GM19193 (cell line): ENCODE results near the gene KRT78.

Experiments used
- POLR2A ChIP-seq: IDR thresholded peaks from 4 replicates; pipeline ENCODE4 v1.6.1; 2011; ENCODE audit not compliant: insufficient read depth, insufficient read length; ENCODE audit errors: extremely low read depth

The KRT78 gene, protein sequence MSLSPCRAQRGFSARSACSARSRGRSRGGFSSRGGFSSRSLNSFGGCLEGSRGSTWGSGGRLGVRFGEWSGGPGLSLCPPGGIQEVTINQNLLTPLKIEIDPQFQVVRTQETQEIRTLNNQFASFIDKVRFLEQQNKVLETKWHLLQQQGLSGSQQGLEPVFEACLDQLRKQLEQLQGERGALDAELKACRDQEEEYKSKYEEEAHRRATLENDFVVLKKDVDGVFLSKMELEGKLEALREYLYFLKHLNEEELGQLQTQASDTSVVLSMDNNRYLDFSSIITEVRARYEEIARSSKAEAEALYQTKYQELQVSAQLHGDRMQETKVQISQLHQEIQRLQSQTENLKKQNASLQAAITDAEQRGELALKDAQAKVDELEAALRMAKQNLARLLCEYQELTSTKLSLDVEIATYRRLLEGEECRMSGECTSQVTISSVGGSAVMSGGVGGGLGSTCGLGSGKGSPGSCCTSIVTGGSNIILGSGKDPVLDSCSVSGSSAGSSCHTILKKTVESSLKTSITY

GRCh38 chr12:52848661-52849255 lies at the start of gene KRT78:
TSS of gene KRT78 (minus strand) at chr12:52848994. CDS start at chr12:52848930, 64 bp downstream.
- no peak for TF ChIP-seq POLR2A

DNA sequence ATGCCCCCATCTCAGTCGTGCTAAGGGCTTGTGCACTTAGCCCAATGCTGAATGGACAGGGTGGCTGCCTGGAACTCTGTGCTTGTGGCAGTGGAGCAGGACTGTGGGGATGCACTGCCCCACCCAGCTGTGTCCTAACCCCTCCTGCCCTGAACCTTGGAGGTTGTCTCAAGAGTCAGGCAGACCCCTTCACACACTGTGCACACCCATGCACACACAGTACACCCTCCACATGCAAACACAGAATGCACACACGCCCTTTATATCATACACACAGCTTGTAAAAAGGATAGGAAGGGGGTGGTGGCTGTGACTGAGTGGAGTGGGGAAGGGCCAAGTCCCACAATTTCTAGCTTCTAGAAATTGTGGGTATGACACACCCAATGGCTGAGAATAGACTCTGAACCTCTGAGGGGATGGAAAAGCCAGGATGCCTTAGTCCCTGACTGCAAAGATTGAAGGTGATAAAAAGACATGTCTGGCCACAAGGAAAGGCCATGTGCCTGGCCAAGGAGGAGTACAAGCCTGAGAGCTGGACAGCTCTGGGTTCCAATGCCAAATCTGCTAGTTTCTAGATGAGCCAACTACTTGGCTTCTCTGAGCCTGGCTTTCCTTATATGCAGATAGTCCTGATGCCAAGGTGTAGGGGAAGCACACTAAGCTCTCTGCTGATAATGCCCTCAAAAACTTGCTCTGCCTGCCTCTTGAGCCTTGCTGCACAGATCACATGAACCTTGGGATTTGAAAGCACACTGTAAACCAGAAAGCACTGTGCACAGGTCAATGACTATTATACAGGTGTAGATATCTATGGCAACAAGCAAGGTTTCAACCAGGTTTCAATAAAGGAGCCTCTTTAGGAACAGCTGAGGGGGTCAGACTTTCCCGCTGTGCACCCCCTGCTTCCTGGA lies 47.7 kb upstream of the KRT78 start:
- no peak for TF ChIP-seq POLR2A

DNA sequence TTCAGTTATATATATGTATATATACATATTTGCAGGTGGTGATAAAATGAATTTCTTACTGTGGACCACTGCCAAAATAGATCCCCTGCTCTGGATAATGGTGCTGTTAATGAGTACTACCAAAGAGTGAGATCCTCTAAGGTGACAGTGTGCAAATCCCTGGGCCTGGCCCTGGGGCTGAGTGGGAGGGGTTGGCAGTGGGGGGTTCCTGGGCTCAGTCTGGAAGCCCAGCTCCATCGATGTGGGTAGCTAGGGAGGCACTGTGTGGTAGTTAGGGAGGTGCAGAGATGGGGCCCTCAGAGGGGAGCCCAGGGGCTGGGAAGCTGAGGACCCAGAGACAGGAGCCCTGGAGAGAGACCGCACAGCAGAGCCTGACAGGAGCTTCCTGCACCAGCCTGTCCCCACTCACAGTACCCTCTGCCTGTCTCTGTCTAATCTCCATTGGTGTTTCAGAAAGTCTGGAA lies 47.0 kb upstream of the KRT78 start:
- no peak for TF ChIP-seq POLR2A

DNA sequence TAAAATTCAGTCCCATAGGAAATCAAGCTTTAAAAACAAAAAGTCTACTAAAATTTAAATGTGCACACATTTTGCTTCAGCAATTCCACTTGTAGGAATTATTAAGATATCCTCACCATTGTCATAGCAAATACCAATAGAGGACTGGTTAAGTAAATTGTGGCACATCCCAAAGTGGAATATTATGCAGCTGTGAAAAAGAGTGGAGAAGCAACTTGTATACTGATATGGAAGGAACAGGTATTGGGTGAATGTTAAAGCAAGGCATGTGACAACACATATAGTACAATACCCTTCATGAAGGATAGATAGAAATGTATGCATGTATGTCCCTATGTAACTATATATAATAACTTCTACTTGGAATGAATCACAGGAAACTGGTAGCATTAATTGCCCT lies 44.2 kb upstream of the KRT78 start:
- no peak for TF ChIP-seq POLR2A

- TF ChIP-seq POLR2A, result no peak
Measured at GRCh38 chr12:52892207-52892852, 43.5 kb upstream of the KRT78 start.

DNA sequence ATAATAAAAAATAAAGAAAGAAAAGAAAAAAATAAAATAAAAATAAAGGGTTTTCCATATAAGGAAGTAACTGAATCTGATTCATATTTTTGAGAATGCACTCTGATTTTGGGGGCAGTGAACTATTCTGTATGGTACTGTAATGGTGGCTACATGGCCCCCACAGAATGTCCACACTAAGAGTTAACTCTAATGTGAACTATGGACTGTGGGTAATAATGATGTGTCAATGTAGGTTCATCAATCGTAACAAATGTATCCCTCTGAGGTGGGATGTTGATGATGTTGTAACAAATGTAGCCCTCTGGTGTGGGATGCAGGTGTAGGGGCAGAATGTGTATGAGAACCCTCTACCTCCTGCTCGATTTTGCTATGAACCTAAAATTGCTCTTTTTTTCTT lies 42.2 kb upstream of the KRT78 start:
- no peak for TF ChIP-seq POLR2A

DNA sequence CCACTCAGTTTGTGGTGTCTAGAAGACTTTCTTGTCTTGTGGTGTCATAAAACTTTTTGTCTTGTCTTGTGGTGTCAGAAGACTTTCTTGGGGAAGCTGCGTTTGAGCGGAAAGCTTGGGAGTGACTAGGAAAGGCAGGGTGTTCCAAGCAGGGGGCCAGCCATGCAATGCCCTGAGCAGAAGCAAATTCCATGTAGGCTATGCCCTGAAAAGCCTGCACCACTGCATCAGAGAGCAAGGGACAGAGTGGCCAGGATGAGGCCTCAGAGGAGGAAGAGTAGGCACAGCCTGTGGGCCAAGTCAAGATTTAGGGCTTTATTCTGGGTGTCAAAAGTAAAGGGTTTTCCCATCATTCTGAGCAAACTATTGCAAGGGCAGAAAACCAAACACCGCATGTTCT lies 41.6 kb upstream of the KRT78 start:
- TF ChIP-seq POLR2A, result no peak

GRCh38 chr12:52884526-52885293 lies 35.9 kb upstream of the KRT78 start:
- TF ChIP-seq POLR2A, result no peak

- no peak for TF ChIP-seq POLR2A
Measured at GRCh38 chr12:52879394-52880351, 30.9 kb upstream of the KRT78 start.

GRCh38 chr12:52878507-52879393 lies 30.0 kb upstream of the KRT78 start:
- no peak for TF ChIP-seq POLR2A

GRCh38 chr12:52877242-52877641 lies 28.4 kb upstream of the KRT78 start:
- TF ChIP-seq POLR2A, result no peak

DNA sequence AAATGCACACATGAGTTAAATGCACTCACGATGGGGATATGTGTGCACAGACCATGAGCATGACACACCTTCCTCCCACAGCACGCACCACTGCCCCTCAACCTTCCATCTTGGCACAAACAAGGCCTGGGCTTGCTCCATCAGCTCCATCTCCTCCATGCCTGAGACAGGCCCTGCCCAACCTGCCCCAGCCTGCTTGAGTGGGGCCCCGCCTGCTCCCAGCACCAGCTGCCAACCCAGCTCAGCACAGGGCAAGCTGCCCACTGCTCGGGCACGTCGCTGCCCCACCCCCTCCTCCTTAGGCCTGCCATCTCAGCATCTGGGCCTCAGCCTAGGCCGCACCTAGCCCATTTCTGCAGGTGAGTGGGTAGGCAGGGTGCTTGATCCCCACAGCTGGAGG lies 27.6 kb upstream of the KRT78 start:
- TF ChIP-seq POLR2A, result no peak
